Suppressor macrophage (primary cell): Measurements from ENCODE around the gene PRKCB.
"Not testable (repeated sequence)": the region's sequence is repeated elsewhere in the genome, so short reads cannot be mapped to it uniquely, and the experiment has no call there.

ENCODE experiments used
- DNase-seq, 4 experiments: peaks; one replicate each; pipeline ENCODE4 v3.0.0-alpha.2; 2020 to 2022

PRKCB gene

DNA sequence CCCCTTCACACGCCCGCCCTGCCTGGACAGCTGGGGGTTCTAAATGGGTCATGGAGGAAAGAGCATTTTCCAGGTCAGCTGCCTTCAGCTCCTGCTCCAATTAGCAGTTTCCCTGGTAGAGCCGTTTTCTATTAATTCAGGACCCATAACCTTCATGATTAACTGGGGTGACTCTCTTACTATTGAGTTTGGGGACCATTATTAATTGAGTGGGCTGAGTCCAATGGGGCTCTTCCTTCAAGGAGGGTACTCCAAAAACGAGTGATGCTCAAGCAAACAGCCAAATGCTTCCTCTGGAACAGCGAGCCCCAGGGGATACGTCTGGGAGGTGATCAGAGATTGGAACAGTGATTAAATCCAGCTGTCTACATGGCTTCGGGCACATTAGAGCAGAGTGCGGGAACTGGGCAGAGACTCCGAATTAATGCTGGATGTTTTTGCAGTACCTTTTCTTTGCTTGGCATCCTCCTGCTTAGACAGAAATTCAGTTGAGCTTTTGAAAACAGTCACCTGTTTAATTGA lies 352.3 kb downstream of the PRKCB start:
- no peak for DNase-seq

DNA sequence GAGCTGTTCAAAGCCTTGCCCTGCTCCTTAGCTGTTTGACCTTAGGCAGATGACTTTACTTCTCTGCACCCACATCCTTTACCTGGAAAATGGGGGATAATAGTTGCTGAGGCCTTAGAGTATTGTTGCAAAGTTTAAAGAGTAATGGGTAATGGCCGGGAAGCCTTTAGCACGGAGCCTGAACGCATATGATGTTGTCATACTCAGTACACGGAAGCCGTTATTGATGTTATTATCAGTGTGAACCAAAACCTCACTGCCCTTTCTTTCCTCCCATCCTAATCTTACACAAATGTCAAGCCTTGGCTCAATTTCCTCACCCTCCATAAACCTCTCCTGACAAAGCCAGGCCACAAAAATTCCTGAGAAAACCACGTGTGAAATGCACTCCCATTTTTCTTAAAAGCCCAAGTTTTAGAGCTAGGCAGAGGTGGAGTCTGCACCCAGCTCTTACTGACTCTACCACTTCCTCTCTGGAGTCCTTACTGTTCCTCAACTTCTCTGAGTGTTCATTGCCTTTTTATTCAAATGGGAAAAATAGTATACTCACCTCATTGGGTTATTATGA lies 353.1 kb downstream of the PRKCB start:
- no peak for DNase-seq

DNA sequence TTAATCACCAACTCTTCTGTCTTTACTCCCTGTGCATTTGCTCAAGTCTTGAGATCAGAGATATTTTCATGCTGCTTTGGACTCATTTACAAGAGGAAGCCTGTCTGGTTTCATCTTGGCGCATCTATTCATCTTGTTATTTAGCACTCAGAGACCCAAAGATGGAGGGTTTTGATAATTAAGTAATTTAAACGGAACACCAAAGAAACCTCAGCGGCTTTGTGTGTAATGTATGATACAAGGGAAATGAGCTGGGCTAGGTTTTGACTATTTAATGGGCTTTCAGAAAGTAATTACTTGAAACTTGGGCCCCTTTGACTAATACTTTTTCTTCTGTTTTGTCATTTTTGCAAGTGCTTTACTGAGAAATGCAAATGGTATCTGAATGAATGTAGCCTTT lies 354.2 kb downstream of the PRKCB start:
- DNase-seq: no peak

DNA sequence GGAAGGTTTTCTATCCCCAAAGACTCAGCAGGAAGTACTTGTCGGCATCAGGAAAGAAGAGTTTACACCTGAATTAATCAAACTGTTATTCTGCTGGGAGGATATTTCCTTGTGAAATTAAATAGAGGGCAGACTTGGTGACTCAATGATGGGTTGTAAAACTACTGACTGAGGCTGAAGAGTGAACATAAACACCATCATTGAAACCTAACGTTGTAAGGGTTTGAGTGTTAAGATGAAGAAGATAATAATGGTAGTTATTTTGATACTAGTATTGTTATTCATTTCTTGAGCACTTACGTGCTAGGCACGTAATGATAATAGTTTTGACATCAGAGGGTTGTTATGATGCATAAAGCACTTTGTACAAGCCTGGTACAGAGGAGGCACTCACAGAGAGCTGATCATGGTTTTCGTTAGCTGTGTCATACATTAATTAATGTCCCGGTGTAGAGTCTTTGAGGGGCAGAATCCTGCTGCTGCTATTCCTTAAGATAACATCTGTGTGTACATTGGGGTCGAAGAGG lies 356.2 kb downstream of the PRKCB start:
- DNase-seq: no peak

DNA sequence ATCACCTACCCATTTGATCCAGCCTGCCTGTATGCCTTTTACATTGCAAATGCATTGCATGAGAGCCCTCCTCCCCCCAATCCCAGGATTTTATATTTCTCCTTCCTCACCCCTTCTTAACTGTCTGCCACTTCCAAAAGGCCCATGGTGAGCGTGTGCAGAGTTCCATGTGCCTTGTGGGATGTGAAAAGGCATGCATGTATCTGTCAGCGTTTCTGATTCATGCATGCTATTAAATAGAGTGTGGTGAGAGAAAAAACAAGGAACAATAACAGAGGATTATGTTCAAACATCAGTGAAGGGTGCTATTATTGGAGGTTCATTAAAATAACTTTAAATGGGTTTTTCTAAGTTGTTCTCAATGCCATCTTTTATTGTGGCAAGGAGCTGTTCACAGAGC lies 359.4 kb downstream of the PRKCB start:
- no peak for DNase-seq

DNA sequence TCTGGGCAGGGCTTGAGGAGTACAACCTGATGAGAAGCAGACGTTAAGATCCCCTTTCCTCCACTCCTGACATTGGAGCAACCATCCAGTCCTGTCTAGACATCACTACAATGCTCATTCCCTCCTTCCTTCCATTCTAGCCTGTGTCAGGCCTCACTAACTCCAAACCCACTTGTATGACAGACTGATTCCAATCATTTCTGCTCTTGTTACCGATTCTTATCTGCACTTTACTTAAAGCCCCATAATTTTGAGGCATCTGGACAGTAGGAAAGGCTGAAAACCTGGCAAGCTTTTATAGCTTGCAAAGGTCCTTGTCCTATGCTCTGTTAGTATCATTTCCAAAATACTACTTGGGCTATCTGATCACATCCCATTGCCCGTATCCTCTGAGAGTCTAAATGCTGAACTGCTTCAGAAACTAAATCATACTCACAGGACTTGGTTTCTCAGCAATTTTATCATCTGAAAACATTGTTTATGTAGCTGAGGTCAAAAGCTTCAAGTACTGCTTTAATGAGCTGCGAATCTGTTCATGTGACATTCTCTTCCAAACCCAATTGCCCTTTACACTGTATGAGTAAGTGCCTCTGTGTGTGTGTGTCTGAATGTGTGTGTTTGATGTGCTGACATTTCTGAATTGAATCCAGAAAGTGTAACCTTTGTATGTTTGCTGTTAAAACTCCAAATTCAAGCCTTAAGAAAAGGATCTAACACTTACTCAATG lies 363.2 kb downstream of the PRKCB start:
- DNase-seq: no peak

DNA sequence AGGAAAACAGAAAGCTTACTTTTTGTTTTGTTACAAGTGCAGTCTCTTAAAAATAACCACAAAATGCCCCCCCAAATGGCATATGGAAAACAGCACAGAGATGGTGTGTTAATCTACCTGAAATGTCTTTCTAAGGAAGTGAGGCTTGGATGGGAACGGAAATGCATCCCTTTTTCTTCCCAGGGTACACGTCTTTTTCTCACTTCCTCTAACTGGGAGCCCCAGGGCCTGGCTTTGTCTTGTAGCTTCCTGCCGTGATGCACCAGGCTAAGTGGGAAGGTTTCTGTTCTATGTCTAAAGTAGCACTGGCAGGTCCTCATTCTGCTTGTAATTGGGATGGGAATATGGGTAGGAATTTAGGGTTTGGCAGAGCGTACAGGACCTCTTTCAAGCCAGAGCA lies 367.9 kb downstream of the PRKCB start:
- DNase-seq: peak in 2 of 4 experiments; percentile 9 to 12

DNA sequence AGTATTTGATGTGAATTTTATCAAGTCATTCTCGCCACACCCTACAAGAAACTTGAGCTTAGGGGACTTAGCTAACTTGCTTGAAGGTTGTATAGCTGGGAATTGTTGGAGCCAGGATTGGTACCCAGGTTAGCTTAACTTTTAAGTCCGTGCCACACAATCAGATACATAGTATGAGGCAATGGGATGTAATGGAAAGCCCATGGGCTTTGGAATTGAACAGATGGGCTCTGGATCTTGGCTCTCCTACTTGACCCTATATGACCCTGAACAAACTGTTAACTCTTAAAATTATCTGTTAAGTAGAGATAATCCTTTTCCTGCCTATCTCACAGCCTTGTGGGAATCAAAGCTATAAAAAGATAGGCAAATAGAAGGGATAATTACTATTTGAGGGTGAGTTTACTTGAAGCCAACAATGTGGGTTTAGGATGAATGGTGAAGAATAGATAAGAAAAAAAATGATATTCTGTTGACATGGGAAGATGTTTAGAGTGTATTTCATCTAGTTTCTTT lies 368.4 kb downstream of the PRKCB start:
- DNase-seq: no peak

DNA sequence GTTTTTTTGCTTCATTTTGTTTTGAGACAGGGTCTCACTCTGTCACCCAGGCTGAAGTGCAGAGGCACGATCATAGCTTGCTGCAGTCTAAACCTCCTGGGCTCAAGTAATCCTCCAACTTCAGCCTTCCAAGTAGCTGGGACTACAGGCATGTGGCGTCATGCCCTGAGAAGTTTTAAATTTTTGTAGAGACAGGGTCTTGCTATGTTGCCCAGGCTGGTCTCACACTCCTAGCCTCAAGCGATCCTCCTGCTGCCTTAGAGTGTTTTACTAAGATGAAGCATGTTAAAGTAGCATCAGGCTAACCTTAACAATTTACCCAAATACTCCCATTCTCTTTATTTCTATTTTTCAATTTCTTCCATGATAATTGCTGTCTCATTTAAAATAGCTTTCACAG lies 371.1 kb downstream of the PRKCB start:
- DNase-seq: no peak

DNA sequence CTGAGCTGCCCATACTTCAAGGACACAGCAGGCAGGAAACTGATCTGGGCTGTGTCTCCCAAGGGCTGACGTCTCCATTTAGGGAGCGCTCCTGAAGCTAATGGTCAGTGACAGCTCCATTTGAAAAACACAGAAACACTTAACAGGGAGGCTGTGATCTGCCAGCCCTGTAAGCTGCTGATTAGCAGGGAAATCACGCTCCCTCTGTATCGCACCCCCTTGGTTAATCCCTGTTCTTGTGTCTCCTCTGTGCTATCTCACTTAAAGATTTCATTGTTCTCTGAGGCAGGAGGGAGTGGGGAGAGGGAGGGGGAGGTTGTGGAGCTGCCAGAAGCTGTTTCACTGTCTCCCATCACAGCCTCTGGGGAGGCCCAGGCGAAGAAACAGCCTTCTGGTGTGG lies 372.9 kb downstream of the PRKCB start:
- DNase-seq: no peak

DNA sequence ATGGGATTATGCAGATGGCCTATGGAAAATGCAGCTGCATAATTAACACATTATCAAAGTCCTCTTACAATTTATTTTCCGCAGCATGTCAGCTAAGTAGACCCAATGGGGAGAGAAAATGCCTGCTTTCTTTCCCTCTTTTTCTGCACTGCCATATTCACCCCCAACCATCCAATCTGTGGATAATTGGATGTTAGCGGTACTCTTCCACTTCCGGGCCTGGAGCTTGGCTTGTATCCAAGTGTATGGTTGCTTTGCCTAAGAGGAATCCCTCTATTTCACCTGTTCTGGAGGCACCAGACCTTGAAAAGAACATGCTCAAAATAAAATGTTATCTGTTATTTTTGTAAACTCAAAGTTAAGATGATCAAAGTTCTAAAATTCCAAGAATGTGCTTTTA lies 379.2 kb downstream of the PRKCB start:
- no peak for DNase-seq

DNA sequence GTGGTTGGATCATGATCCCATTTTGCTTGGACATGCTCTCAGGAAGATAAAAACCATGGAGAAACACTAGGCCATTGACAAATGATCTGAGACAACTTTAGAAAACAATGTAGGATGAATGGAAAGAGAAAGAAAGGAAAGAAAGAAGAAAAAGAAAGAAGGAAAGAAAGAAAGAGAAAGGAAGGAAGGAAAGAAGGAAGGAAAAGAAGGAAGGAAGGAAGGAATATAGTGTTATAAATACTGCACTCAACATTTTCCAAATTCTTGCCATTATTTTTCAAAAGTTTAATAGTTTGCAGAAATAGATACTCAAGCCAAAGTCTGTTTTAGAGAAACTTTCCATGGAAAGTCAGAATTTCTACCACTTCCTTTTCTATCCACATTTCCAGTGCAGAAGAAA lies 381.2 kb downstream of the PRKCB start:
- no peak for DNase-seq

DNA sequence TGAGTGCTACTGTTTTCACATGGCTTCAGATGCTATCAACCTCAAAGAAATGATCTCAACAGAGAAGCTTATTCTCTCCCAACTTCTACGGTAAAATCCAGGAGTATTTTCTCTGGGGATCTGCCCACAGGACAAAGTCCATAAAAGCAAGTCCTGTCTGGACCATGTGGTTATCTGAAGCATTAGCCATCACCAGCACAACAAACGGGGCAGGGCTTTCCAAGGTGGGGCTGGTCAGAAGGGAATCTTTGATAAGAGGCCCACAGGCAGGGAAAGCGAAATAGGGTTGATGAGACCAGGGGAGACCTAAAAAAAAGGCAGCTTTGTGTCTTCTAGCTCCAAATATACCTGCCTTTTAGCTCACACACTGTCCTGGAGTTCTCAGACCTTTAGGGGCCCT lies 381.7 kb downstream of the PRKCB start:
- DNase-seq: no peak

DNA sequence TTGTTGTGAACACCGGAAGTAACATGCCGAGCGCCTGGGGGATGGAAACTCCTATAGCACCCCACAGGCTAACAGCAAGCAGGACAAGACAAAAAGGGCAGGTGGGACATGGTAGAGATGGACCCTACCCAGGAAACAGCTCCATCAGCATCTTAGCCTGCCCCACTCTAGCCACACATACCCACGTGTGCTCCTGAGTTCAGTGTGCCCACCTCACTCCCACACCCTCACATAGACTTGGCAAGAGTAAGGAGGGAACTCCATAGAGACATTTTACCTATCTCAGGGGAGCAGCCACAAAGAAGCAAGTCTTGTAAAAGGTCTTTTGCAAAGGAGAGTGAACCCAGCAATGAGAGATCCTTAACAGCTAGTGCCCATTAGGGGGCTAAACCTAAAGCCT lies 382.5 kb downstream of the PRKCB start:
- DNase-seq: no peak

DNA sequence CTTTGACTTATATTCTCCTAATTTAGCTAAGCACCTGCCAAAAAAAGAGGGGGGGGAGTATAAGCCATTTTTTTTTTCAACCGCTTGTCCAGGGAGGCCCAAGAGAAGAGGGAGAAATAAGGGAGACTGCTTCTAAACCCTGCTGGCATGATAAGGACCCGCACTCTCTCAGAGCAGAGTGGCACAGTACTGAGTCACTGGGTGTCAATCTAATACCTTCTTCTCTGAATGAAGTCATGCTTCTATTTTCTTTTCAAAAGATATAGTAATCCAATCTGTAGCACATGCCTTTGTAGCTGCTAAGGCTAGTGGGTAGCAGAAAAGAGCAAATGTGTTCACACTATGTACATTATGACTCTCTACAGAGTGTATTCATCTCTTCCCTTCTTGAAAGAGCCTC lies 385.4 kb downstream of the PRKCB start:
- DNase-seq: no peak

DNA sequence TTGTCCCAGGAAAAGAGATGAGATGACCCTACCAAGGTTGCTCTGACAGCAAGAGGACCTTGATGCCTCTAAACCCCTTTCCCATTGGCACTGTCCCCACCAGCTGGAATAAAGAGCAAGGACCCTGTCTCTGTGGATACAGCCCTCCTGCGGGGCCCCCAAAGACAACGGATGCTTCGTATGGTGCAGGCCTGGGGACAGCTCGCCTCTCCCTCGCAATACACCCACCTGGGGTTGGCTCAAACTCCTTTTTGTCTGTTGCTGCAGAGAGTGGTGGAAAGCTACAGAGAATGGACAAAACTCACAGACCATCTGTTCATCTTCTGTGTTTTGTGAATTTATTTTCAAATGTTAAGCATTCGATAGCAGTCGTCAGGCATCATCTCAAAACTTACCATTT lies 392.7 kb downstream of the PRKCB start:
- no peak for DNase-seq

DNA sequence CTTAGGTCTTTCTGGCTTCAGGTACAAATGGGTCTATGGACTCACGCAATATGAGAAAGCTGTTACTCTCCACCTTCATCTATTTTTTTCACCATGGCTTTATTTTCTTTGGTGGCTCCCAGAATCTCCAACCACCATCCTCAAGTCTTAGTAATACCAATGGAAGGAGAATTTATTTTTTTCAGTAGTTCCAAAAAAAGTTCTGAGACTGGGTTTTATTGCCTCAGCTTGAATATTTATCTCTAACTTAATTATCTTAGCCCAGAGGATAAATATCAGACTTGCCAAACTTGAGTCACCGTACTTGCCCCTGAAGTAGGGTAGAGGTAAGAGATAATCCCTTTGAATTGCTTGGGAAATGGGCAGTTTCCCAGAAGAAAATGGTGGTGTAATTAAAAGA lies 397.2 kb downstream of the PRKCB start:
- DNase-seq: no peak

DNA sequence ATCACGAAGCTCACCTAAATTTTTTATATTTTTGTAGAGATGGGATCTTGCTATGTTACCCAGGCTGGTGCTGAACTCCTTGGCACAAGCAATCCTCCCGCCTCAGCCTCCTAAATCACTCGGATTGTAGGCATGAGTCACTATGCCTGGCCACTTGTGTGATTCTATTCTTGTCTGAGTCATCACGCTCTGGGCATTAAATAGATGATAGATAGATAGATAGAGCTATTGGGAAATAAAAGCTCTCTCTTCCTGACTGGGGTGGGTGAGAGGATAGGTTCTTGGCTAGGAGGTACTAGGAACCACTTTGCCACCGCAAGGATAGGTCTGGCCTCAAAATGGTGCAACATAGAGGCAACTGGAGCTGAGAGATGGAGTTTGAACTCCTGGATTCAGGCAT lies 399.0 kb downstream of the PRKCB start:
- DNase-seq: no peak

DNA sequence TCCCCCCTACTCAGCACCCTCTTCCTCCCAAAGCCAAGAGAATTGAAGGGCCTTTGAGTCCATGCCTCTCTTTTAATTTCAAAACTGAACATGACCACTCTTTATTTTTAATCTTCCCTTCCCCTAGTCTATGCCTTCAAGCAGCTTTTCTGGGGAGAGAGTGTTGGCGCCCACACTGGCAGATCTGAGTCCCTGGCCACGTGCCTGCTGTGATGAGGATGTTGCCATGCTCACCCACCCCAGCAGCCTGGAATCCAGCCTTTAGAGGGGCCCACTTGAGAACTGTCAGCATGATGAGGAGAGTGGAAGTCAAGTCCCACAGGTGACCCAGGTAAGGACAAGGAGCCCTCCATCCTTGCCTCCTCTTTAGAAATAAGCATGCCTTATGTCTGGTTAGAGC lies 400.0 kb downstream of the PRKCB start:
- no peak for DNase-seq

DNA sequence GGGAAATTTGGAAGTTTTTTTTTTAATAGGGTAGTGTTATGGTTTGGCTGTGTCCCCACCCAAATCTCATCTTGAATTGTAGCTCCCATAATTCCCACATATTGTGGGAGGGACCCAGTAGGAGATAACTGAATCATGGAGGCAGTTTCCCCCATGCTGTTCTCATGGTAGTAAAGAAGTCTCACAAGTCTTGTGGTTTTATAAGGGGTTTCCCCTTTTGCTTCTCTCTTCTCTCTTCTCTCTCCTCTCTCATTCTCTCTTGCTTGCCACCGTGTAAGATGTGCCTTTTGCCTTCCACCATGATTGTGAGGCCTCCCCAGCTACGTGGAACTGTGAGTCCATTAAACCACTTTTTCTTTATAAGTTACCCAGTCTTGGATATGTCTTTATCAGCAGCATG lies 403.1 kb downstream of the PRKCB start:
- DNase-seq: not testable (repeated sequence)

DNA sequence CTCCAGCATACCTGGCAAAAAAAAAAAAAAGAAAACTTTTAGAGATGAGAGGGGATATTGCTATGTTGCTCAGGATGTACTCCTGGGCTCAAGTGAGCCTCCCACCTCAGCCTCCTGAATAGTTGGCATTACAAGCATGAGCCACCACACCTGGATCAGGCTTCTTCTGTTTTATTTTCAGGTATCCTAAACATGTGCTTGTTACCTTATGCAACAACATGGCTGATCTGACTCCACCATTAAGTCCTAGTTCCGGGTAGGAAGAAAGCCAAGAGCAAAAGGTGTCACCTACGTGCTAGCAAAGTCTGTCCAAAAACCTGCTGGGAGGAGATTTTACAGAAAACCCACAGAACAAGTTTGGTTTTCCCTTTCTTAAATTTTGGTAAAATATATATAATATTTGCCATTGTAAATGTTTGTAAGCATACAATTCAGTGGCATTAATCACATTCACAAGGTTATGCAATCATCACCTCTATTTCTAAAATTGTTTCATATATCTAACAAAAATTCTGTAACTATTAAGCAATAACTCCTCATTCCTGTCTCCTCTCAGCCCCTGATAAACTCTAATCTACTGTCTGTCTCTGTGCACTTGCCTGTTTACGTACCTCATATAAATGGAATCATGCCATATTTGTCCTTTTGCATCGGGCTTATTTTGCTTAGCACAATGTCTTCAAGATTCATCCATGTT lies 411.3 kb downstream of the PRKCB start:
- DNase-seq: no peak

DNA sequence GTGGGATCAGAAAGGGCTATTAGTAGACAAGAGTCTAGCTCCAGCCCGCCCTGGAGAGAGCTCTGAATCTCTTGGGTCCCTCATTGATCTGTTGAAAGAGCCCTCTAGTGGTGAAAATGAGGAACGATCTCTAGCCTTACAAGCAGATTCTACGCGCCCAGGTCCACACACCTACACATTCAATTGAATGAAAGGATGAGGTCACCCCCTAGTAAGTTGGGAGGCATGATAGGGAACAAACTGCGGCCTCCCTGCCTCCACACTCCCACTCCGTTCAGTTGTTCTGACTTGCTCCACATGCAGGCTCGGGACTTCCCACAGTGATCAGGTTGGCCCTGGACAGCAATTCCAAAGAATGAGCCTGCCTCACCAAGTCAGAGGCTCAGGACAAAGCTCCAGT lies 417.4 kb downstream of the PRKCB start:
- DNase-seq: peak; percentile 41 to 74 (median 56)
